H1 (cell line): ENCODE data around the gene UBL4B. TPM values are rescaled to one million over a fixed set of nuclear protein-coding genes. Genes with fewer than 3 reads are reported as not detected.

Source experiments
- CBX8 ChIP-seq: fragments of 300-800, 300-1000 bp; sonication (generic); IDR thresholded peaks from 2 replicates; pipeline ENCODE4 v1.7.1; 2016; ENCODE audit warnings: low read depth, low read length, borderline replicate concordance
- CTCF ChIP-seq, 3 experiments: IDR thresholded peaks; 1 replicate in 2 of 3; 2 replicates in 1 of 3; pipeline versions ENCODE4 v1.5.1 to v1.6.1; 2011; ENCODE audit warnings: low read length in 3 of 3, mild to moderate bottlenecking in 3 of 3, inconsistent platforms in 2 of 3, low read depth in 1 of 3, moderate library complexity in 1 of 3; ENCODE audit not compliant: insufficient read depth in 1 of 3; ENCODE audit errors: control extremely low read depth in 1 of 3
- E2F6 ChIP-seq: IDR thresholded peaks from 2 replicates; pipeline ENCODE4 v1.6.1; 2012; ENCODE audit warnings: inconsistent platforms
- MAX ChIP-seq: IDR thresholded peaks from 2 replicates; pipeline ENCODE4 v1.6.1; 2012; ENCODE audit warnings: inconsistent platforms
- RBBP5 ChIP-seq: IDR thresholded peaks from 2 replicates; pipeline ENCODE4 v1.7.1; 2012; ENCODE audit warnings: low read depth, mild to moderate bottlenecking, inconsistent platforms, low read length, moderate library complexity, borderline replicate concordance
- polyA plus RNA-seq, 7 experiments: library from polyadenylated mRNA; depleted of rRNA in 3 of 7; stranded (reverse) in 5 of 7; unstranded in 2 of 7; fragments of >200 nt in 5 of 7; fragments of 200-250 nt in 2 of 7; gene quantifications; 1 replicate in 5 of 7; 2 replicates in 1 of 7; 4 replicates in 1 of 7; pipeline versions ENCODE4 v1.2.1 to v1.2.3, GENCODE V29; 2011 to 2013; ENCODE audit warnings: missing spikeins in 2 of 7, mixed read lengths in 2 of 7
- total RNA-seq: library from RNA; stranded (reverse); fragmentation: NEBNext Ultra II Directional; extraction: Animal tissue kit (Norgen Biotek cat#: 25700); gene quantifications from 2 replicates; pipeline ENCODE4 v1.2.1, GENCODE V29; 2021

Gene UBL4B
- total and polyA plus RNA-seq, 2 of the 8 experiments (the other 6 are each of a cell fraction or from before 2014, with no cell fraction given) = 0.11 TPM; not detected in 1

- TF ChIP-seq MAX = peak; percentile 44
- peak in 1 of 3 experiments; percentile 21; a peak in 1 of 4 replicates for TF ChIP-seq CTCF (IDR thresholded peaks at IDR 0.05; ENCODE audit: control extremely low read depth in 1 of 3, insufficient read depth in 1 of 3, low read depth in 1 of 3, low read length in 3 of 3)
- peak; percentile 84 for TF ChIP-seq E2F6
- peak; percentile 46; the same call in 1 of the 2 replicates for TF ChIP-seq RBBP5
- TF ChIP-seq CBX8 = no peak
These were observed 38.3 kb downstream of the UBL4B start, which contains the start of gene SLC6A17 (continued) for GRCh38 chr1:110150330-110151174.
